Jurkat, Clone E6-1 (cell line): ENCODE measurements around the gene FSIP1.

Experiments
- DNase-seq: peaks from one replicate; pipeline ENCODE4 v3.0.0-alpha.2; 2011; ENCODE audit warnings: low read depth, low spot score
- H3K4me3 ChIP-seq: 2 replicates; pipeline ENCODE4 v1.5.1; 2011; ENCODE audit warnings: mild to moderate bottlenecking, low read length, control low read depth, moderate library complexity

Gene FSIP1

GRCh38 chr15:39794954-39795353 lies 12.3 kb upstream of the FSIP1 start:
- DNase-seq = no peak
- H3K4me3 ChIP-seq = no peak overlapping the region

GRCh38 chr15:39793923-39794322 lies 11.3 kb upstream of the FSIP1 start:
- no peak overlapping the region for H3K4me3 ChIP-seq
- DNase-seq = no peak

- no peak for DNase-seq
- H3K4me3 ChIP-seq = no peak overlapping the region
These were observed 10.2 kb upstream of the FSIP1 start for GRCh38 chr15:39792844-39793335.

- H3K4me3 ChIP-seq = no peak overlapping the region
- no peak for DNase-seq
These were observed 9.6 kb upstream of the FSIP1 start for GRCh38 chr15:39792025-39792843.

- no peak for DNase-seq
- no peak overlapping the region for H3K4me3 ChIP-seq
These were observed 7.1 kb upstream of the FSIP1 start for GRCh38 chr15:39789736-39790135.

- no peak overlapping the region for H3K4me3 ChIP-seq
- DNase-seq = no peak
These were observed 6.3 kb upstream of the FSIP1 start for GRCh38 chr15:39788800-39789565.

- no peak for DNase-seq
These were observed 5.5 kb upstream of the FSIP1 start for GRCh38 chr15:39788108-39788507.

GRCh38 chr15:39787479-39787878 lies 4.8 kb upstream of the FSIP1 start:
- DNase-seq = no peak
- no peak overlapping the region for H3K4me3 ChIP-seq

More at GRCh38 chr15:39788108-39788507, 5.5 kb upstream of the FSIP1 start:
- H3K4me3 ChIP-seq = no peak overlapping the region

GRCh38 chr15:39786447-39787056 lies 3.9 kb upstream of the FSIP1 start:
- peak; percentile 32 for DNase-seq
- no peak overlapping the region for H3K4me3 ChIP-seq

GRCh38 chr15:39785841-39786240 lies 3.2 kb upstream of the FSIP1 start:
- DNase-seq = no peak
- no peak overlapping the region for H3K4me3 ChIP-seq

- no peak for DNase-seq
- H3K4me3 ChIP-seq = no peak overlapping the region
These were observed 2.5 kb upstream of the FSIP1 start for GRCh38 chr15:39785139-39785538.

GRCh38 chr15:39784638-39785037 lies 2.0 kb upstream of the FSIP1 start:
- no peak for DNase-seq
- no peak overlapping the region for H3K4me3 ChIP-seq

- no peak for DNase-seq
- H3K4me3 ChIP-seq = no peak overlapping the region
These were observed 1.5 kb upstream of the FSIP1 start for GRCh38 chr15:39784125-39784524.

GRCh38 chr15:39783244-39783820 lies 691 bp upstream of the FSIP1 start:
- H3K4me3 ChIP-seq = peak overlapping the region; percentile 79
- no peak for DNase-seq

- DNase-seq = no peak
These were observed 706 bp downstream of the FSIP1 start for GRCh38 chr15:39781967-39782302.

GRCh38 chr15:39781147-39781966 lies 1.3 kb downstream of the FSIP1 start:
- no peak for DNase-seq
- peak overlapping the region; percentile 79; the same call in 1 of the 2 replicates for H3K4me3 ChIP-seq

More at GRCh38 chr15:39781967-39782302, 706 bp downstream of the FSIP1 start:
- H3K4me3 ChIP-seq = peak overlapping the region; percentile 79

- H3K4me3 ChIP-seq = no peak overlapping the region
- no peak for DNase-seq
These were observed 4.6 kb downstream of the FSIP1 start for GRCh38 chr15:39778021-39778420.

- no peak for DNase-seq
- no peak overlapping the region for H3K4me3 ChIP-seq
These were observed 5.1 kb downstream of the FSIP1 start for GRCh38 chr15:39777496-39777895.

- no peak for DNase-seq
- no peak overlapping the region for H3K4me3 ChIP-seq
These were observed 6.6 kb downstream of the FSIP1 start for GRCh38 chr15:39776068-39776467.
